Brain microvascular endothelial cell (primary cell): ENCODE measurements around the gene FGG.

Source experiments
- DNase-seq: peaks from one replicate; pipeline ENCODE4 v3.0.0-alpha.2; 2020
- H3K27ac ChIP-seq: fragments of 250-450 bp; sonication (Bioruptor Pico); 2 replicates; pipeline ENCODE4 v1.5.1; 2020; ENCODE audit warnings: mild to moderate bottlenecking, moderate library complexity
- H3K27me3 ChIP-seq: fragments of 250-450 bp; sonication (Bioruptor Pico); replicated peaks from 2 replicates; pipeline ENCODE4 v1.5.1; 2020; ENCODE audit warnings: mild to moderate bottlenecking
- H3K36me3 ChIP-seq: fragments of 250-450 bp; sonication (Bioruptor Pico); replicated peaks from 2 replicates; pipeline ENCODE4 v1.5.1; 2020; ENCODE audit warnings: mild to moderate bottlenecking
- H3K4me3 ChIP-seq: 2 replicates; pipeline ENCODE4 v1.5.1; 2011; ENCODE audit warnings: low read depth, mild to moderate bottlenecking, control low read depth, low read length, moderate library complexity
- CTCF ChIP-seq: IDR thresholded peaks from 2 replicates; pipeline ENCODE4 v1.5.1; 2011; ENCODE audit warnings: low read depth, mild to moderate bottlenecking, moderate library complexity, low read length, control low read depth, inconsistent platforms; ENCODE audit errors: missing control alignments
- in situ Hi-C: cut with HindIII; loops from 2 replicates; pipeline ENCODE4 v1.10.0; 2017; ENCODE audit warnings: low sequenced_read_pairs, low pct_ligation_motif_present

The FGG gene

GRCh38 chr4:154560824-154561231 is 51.6 kb downstream of the FGG start:
- H3K4me3 ChIP-seq, result no peak overlapping the region
- no peaks in the 10 kb centered on the region for H3K27me3 ChIP-seq
- peak; percentile 87 for DNase-seq
- H3K36me3 ChIP-seq, result no peaks in the 10 kb centered on the region
- TF ChIP-seq CTCF, result no peak
- in situ Hi-C loops, result no loop called here
- peak overlapping the region; percentile 11 for H3K27ac ChIP-seq

GRCh38 chr4:154560419-154560801 is 52.0 kb downstream of the FGG start:
- no peak for TF ChIP-seq CTCF
- Histone ChIP-seq H3K27ac (peak overlapping the region; percentile 11), H3K4me3 (no peak overlapping the region), H3K36me3 (no peaks in the 10 kb centered on the region), H3K27me3 (no peaks in the 10 kb centered on the region)
- in situ Hi-C loops, result no loop called here
- no peak for DNase-seq

GRCh38 chr4:154559494-154560418 is 52.7 kb downstream of the FGG start:
- no peak overlapping the region for H3K4me3 ChIP-seq

GRCh38 chr4:154559141-154559493 is 53.3 kb downstream of the FGG start:
- in situ Hi-C loops, result no loop called here
- no peaks in the 10 kb centered on the region for H3K27me3 ChIP-seq
- H3K36me3 ChIP-seq, result no peaks in the 10 kb centered on the region
- no peak for DNase-seq
- H3K4me3 ChIP-seq, result no peak overlapping the region
- no peak for TF ChIP-seq CTCF
- no peak overlapping the region for H3K27ac ChIP-seq

More at GRCh38 chr4:154559494-154560418, 52.7 kb downstream of the FGG start:
- H3K27ac ChIP-seq, result no peak overlapping the region
- H3K27me3 ChIP-seq, result no peaks in the 10 kb centered on the region
- peak; percentile 75 for DNase-seq
- H3K36me3 ChIP-seq, result no peaks in the 10 kb centered on the region
- peak; percentile 69 for TF ChIP-seq CTCF
- in situ Hi-C loops, result no loop called here
